ENCODE data around the gene CFAP300. TPM values are rescaled to one million over a fixed set of nuclear protein-coding genes. Genes with fewer than 3 reads are reported as not detected.

CFAP300 gene
- total and polyA plus RNA-seq, 10 donors, result 0.11 to 0.26 (median 0.21) TPM; not detected in 7

GRCh38 chr11:102062106-102062505 is 14.9 kb downstream of the CFAP300 start:
- Histone ChIP-seq H3K27ac (no peak overlapping the region), H3K27me3 (replicated peaks in 1 of 7) (peaks cover 0 to 9% (median 0%) of the 10 kb centered on the region in 7 donors), H3K9me3 (no peaks in the 10 kb centered on the region), H3K4me1 (no peaks in the 10 kb centered on the region), H3K36me3 (no peaks in the 10 kb centered on the region), H3K4me3 (no peak overlapping the region)
- no peak for DNase-seq
- 90 to 99% (median 95%) methylated on average over 2 of the region's 2 CpGs for WGBS, 5 donors
- intact Hi-C loops (cut with DNase I; ENCODE audit: low total_unique reads), result no loop called here
- TF ChIP-seq CTCF (IDR thresholded peaks at IDR 0.05 in 8 of 11, conservative IDR thresholded peaks at IDR 0.05 in 3 of 11), result no peak
- no peak for TF ChIP-seq POLR2AphosphoS5 (IDR thresholded peaks at IDR 0.05)
- no peak for TF ChIP-seq POLR2A (IDR thresholded peaks at IDR 0.05)

- WGBS, 5 donors, result 80 to 94% (median 80%) methylated on average over 2 of the region's 2 CpGs
- Histone ChIP-seq H3K36me3 (no peaks in the 10 kb centered on the region), H3K27ac (no peak overlapping the region), H3K4me3 (no peak overlapping the region), H3K9me3 (peaks cover 0 to 1% (median 0%) of the 10 kb centered on the region in 8 donors), H3K4me1 (no peaks in the 10 kb centered on the region), H3K27me3 (replicated peaks in 1 of 7) (peaks cover 0 to 8% (median 0%) of the 10 kb centered on the region in 7 donors)
- intact Hi-C loops (cut with DNase I; ENCODE audit: low total_unique reads), result no loop called here
- no peak for DNase-seq
- TF ChIP-seq CTCF (IDR thresholded peaks at IDR 0.05 in 8 of 11, conservative IDR thresholded peaks at IDR 0.05 in 3 of 11) (no peak), POLR2AphosphoS5 (IDR thresholded peaks at IDR 0.05) (no peak), POLR2A (IDR thresholded peaks at IDR 0.05) (no peak)
These were observed 17.1 kb downstream of the CFAP300 start for GRCh38 chr11:102064316-102064715.

GRCh38 chr11:102070766-102071165 is 23.5 kb downstream of the CFAP300 start:
- WGBS, 5 donors, result 0 to 56% (median 33%) methylated on average over 1 of the region's 1 CpG
- Histone ChIP-seq H3K4me3 (no peak overlapping the region), H3K27ac (no peak overlapping the region), H3K36me3 (no peaks in the 10 kb centered on the region), H3K9me3 (peaks cover 13 to 46% (median 32%) of the 10 kb centered on the region in 8 donors), H3K27me3 (replicated peaks in 1 of 7) (no peaks in the 10 kb centered on the region), H3K4me1 (no peaks in the 10 kb centered on the region)
- DNase-seq, result no peak
- TF ChIP-seq POLR2AphosphoS5 (IDR thresholded peaks at IDR 0.05) (no peak), POLR2A (IDR thresholded peaks at IDR 0.05) (no peak), CTCF (IDR thresholded peaks at IDR 0.05 in 8 of 11, conservative IDR thresholded peaks at IDR 0.05 in 3 of 11) (no peak)
- intact Hi-C loops (cut with DNase I; ENCODE audit: low total_unique reads), result no loop called here

GRCh38 chr11:102071497-102072472 is 24.5 kb downstream of the CFAP300 start:
- intact Hi-C loops (cut with DNase I; ENCODE audit: low total_unique reads), result no loop called here
- WGBS, 5 donors, result 79 to 91% (median 85%) methylated on average over 1 of the region's 1 CpG

More at GRCh38 chr11:102071497-102072472, 24.5 kb downstream of the CFAP300 start:
- no peaks in the 10 kb centered on the region for H3K4me1 ChIP-seq
- H3K27me3 ChIP-seq (replicated peaks in 1 of 7), result no peaks in the 10 kb centered on the region
- no peak overlapping the region for H3K27ac ChIP-seq
- H3K4me3 ChIP-seq, result no peak overlapping the region
- peaks cover 13 to 46% (median 32%) of the 10 kb centered on the region in 8 donors for H3K9me3 ChIP-seq
- DNase-seq, result no peak
- H3K36me3 ChIP-seq, result no peaks in the 10 kb centered on the region
- TF ChIP-seq POLR2A (IDR thresholded peaks at IDR 0.05) (no peak), CTCF (IDR thresholded peaks at IDR 0.05 in 8 of 11, conservative IDR thresholded peaks at IDR 0.05 in 3 of 11) (no peak), POLR2AphosphoS5 (IDR thresholded peaks at IDR 0.05) (no peak)

Measured in spleen (tissue), 11 donors.